Hematopoietic multipotent progenitor cell (in vitro differentiated cells): ENCODE data around the gene FSTL5. TPM values are rescaled to one million over a fixed set of nuclear protein-coding genes. Genes with fewer than 3 reads are reported as not detected.

Experiments used
- DNase-seq, 3 donors: peaks; one replicate each; pipeline ENCODE4 v3.0.0-alpha.2; 2011 to 2015; ENCODE audit warnings: low read depth in 2 of 3, low spot score in 2 of 3
- total RNA-seq: library from RNA; depleted of rRNA; stranded (reverse); fragments of >200 nt; gene quantifications from one replicate; pipeline ENCODE4 v1.2.3, GENCODE V29; 2012

Gene FSTL5
- total RNA-seq, 1 donor = not detected

DNA sequence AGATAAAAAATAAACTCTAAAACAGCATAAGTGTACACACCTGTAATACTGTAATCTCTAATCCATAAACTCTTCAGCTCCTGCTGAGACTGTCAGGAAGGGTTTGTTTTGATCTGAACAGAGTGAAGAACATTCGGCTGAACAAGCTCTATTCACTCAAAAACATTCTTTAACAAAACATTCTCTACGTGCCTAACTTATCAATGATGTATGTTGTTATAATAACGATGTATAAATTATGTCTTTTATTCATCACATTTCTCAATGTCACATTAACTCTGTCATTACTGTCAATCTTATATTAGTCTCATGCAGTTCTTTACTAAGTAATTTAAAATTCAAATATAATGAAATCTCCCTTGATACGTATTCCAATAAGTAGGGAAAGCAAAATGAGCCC, 280.6 kb downstream of the FSTL5 start:
- no peak for DNase-seq

DNA sequence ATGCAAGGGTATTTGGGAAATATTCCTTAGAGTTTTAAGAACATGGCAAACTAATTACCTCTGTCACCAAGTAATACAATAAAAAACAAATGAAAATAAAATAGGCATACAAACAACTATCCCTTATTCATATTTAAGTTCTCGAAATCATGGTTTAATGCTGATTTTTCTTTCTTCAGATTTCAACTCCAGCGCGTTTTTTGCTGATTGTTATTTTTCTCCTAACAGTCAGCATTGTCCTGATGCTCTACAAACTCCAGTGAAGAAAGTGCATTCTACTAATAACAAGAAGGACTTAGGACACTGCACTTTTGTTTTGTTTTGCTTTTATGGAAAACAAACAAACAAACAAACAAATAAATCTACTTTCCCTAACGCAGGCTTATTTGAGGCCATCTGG, 282.4 kb downstream of the FSTL5 start:
- DNase-seq = no peak

DNA sequence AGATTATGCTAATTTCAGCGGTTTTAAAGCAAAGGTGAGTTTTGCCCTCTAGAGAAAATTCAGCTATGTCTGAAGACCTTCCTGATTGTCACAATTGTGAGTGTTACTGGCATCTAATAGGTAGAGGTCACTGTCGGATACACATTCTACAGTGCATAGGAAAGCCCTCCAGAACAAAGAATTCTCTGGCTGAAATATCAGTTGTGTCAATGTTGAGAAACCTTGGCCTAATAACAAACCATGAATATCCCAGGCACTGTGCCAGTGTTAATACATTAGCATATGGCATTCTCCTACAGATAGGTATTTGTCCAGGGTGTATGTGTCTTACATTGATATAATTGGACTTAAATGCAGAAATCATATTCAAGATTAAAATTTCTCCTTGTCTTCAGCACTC, 294.3 kb downstream of the FSTL5 start:
- no peak for DNase-seq

DNA sequence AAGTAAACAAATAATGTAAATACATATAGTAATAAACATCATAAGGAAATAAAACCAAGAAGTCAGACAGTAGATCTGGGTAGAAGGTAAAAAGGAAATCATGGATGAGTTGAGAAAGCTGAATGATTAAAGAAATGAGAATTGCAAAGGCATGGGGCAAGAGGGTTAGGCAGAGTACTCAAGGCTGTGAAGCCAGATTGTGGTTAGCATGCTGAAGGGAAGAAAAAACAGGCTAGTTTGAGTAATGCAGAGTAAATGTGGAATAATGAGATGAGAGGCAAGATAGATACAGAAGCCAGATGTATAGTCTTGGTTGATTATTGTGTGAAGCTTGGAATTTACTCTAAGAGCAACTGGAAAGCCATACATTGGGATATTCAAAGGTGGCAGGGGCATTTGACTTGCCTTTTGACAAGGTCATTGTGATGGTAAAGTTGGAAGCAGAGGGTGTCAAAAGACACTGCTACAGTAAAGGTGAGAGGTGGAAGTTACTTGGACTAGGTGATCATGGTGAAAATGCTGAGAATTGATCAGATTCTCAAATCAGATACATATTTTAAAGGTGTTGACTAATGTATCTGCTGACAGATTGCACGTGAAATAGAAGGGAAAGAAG, 307.0 kb downstream of the FSTL5 start:
- DNase-seq = no peak

DNA sequence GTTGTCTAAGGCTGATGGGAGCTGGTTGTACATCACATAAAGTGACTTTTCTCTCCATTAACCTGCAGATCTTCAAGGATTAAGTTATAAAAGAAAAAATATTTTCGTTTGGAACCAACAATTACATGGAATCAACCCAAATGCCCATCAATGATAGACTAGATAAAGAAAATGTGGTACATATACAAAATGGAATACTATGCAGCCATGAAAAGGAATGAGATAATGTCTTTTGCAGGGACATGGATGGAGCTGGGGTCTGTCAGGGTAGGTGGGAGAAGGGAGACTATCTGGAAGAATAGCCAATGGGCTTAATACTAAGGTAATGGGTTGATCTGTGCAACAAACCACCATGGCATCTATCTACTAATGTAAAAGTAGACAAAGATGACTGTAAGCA, 313.2 kb downstream of the FSTL5 start:
- DNase-seq = no peak

DNA sequence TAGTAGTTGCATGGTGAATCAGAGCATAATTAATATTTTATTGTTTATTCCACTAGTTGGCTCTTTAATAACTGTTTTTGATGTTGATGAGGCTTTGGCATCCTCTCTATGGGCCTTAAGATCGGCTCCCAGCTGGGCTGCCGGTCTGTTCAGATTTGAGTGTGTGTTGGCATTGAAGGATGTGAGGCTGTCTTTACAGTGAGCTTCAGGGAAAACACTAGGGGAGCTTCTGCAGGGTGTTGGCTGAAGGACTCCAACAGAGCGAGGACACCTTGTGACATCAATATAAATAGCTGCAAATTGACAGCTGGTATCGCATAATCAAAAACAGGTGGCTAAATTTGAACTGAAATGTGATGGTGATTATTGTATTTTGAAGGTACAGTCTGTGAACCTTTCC, 322.0 kb downstream of the FSTL5 start:
- no peak for DNase-seq

DNA sequence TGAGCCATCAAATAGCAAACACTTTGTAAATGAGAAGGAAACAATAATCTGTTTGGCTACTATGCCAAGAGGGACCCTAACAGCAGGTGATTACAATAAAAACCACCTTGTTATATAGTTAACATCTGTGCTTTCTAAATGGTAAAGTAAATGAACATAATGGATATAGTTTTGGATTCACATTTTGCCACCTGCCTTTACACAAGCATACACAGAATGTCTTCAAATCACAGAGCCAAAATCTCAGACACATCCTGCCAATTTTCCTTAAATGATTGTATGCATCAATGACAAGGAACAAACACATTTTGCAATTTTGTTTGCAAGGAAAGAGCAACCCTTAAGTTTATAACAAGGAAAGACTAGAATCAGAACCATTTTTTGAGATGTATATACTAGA, 334.2 kb downstream of the FSTL5 start:
- no peak for DNase-seq

DNA sequence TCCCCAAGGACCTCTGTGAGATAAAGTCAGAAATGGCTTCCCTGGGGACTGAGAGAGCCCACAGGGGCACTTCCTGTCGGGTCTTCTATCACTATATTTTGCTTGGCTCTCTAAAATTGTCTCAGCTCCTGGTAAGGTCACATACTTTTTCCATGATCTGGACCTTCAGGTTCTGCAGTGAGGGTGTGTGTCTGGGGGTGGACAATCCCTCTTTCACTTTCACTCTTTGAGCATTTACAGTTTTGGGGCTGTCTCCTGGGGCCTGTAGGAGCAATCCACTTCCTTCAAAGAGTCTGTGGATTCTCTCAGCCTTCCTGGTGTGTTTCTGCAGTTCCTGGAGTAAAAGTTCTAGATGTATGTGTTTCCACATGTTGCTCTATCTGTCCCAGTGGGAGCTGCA, 335.7 kb downstream of the FSTL5 start:
- DNase-seq = no peak

DNA sequence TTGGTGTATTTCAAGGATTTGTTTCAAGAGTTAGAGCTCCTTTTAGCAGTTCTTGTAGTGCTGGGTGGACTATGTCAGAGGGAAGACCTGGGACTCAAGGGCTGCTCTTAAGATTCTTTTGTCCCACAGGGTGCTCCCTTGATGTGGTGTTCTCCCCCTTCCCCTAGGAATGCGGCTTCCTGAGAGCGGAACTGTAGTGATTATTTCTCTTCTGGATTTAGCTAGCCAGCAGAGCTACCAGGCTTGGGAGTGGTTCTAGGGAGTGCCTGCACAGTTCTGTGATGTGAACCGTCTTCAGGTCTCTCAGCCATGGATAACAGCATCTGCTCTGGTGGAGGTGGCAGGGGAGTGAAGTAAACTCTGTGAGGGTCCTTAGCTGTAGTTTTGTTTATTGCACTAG, 336.8 kb downstream of the FSTL5 start:
- no peak for DNase-seq

DNA sequence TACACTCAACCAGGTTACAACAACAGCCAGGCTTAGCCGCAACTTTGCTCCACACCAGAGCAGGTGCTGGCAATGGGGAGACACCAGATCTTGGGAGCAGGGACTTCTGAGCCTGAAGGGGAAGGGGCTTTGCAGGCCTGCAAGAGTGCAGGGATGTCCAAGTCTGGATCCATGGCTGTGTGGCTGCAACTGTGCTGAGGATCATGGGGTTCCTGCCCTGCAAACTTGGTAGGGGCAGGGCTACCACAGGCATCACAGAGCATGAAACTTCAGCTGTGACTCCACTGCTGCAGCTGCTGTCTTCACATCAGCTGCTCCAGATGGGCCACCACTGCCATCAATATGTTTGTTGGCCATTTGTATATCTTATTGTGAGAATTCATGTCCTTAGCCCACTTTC, 340.4 kb downstream of the FSTL5 start:
- DNase-seq = no peak

DNA sequence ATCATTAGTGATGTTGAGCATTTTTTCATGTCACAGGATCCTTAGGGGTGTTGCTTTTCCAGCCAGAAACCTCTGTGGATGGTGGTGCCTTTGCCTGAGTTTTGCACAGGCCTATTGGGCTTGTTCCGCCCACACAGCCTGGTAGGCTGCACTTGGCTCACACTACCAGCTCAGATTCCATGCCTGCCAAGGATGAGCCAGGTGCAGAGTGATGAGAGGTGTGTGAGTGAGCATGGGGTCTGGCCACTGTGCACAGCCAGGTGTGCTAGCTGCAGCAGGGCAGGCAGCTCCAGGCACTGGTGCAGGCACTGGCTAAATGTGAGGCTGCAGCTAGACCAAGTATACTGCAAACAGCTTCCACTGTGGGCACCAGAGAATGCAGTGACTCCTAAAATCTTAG, 341.6 kb downstream of the FSTL5 start:
- no peak for DNase-seq

DNA sequence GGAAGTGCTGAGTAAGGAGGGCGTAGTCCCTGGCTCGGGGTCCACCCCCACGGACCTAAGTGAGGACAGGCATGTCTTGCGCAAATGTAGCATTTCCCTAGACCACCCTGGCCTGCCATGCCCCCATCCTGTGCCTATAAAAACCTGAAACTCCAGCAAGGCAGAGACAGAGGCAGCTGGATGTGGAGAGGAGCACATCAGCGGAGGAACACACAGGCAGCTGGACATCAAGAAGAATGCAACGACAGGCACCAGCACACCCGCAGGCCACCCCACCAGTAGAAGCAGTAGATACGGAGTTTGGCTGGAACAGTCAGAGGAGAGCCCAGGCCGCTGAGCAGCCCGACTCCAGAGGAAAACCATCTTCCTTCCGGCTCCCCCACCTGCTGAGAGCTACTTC, 345.9 kb downstream of the FSTL5 start:
- DNase-seq = no peak

DNA sequence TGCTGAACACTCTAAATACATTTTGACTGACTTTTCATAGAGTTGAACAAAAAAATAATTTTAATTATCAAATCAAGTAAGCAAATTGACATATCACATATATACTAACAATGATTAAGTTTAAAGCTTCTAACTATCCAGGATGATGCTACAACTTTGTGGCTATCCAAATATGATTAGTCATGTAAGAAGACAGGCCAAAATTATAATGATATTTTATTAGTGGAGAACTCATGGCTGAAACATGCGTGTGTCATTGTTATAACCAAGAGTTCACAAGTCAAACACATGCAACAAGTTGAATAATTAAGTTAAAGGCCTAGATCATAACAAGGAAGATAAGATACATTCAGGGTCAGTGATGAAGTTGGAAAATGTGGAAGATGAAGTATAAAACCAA, 346.8 kb downstream of the FSTL5 start:
- no peak for DNase-seq

DNA sequence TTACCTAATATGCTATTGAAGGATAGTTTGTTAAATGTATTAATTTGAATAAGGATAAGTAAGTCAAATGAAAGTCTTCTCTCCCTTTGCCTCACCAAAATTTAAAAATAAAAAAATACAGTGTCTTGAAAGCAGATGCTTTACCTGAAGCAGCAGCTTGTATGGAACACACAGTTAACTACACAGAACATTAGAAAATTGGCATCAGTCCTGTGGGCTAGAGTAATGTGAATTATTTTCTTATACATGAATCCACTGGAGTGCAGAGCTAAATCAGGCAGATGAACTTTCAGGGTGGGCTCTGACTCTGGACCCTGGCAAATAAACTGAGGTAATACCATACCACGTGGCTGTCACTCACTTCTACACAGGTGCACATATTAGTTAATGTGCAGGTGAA, 348.0 kb downstream of the FSTL5 start:
- DNase-seq = no peak

DNA sequence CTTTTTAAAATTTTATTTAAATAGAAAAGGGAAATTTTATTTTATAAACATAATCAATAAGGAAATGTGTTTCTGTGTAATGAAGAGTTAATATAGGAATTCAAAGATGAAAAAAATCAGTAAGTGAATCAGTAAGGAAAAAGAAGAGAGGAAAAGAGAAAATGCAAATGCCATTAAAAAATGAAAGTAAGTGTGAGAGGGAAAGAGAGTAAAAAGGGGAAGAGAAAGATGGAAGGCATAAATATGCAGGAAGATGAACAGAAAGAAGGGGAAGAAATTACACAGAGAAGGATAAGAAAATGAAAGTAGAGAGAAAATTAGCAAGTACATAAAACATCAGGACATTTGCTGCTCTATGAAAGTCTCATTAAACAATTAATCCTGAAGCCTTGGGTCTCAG, 349.9 kb downstream of the FSTL5 start:
- DNase-seq = no peak

DNA sequence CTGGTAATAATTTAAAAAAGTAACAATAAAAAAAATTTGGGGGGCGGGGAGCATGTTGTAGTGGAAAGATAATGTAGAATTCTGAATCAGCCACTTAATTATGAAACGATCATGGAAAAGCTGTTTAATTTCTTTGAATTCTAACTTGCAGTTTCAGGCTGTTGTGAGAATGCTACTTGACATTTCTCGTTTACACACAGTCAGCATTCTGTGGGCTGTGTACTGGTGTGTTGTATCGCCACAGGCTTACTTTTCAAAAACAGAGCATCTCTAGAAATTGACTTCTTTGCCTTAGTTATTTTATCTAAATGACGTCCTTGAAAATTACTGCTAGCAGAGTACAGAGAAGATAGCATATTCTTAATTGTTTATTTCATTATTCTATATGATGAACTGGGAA, 350.4 kb downstream of the FSTL5 start:
- no peak for DNase-seq

DNA sequence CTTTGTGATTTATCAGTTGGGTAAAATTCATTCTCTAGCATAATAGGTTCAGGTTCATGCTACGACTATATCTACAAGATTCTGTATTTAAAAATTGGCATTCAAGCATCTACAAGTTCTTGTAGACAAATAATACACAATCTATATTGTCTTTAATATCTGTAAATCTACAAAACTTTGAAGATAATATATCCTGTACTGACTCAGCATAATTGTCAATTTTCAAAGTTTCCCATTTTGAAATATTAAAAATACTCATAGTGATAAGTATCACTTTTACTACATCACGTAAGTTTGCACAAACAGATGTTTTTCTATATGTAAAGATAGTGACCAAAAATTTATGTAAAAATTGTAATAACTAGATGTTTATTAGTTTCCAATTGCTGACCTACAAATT, 360.6 kb downstream of the FSTL5 start:
- DNase-seq = no peak

DNA sequence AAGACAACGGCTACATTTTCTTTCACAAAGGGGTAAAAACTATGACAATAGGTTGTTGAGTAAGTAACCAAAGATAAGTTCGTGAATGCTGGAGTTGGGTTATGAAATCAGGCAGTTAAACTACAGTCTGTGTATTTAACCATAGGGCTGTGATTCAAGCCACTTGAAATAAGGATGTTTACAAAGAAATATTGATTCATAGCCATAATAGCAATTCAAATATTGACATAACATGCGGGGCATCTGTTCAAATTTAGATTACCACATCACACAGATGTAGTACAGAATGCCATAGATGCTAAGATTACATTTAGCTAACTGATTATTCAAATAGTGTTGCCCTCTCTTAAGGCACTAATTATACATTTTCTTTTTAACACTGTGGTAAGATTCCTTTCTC, 364.1 kb downstream of the FSTL5 start:
- DNase-seq = no peak

DNA sequence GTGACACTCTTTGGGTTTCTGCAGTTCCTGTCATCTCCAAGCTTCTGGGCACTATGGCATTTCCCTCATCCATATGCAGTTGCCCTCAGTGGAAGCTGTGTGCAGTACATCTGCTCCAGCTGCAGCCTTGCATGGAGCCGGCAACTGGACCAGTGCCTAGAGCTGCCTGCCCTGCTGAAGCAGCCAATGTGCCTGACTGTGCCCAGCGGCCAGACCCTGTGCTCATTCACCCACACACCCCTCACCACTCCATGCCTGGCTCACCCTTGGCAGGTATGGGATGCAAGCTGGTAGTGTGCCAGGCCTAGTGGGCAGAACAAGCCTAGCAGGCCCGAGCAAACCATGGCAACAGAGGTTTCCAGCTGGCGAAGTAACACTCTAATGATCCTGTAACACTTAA, 370.8 kb downstream of the FSTL5 start:
- DNase-seq = no peak

DNA sequence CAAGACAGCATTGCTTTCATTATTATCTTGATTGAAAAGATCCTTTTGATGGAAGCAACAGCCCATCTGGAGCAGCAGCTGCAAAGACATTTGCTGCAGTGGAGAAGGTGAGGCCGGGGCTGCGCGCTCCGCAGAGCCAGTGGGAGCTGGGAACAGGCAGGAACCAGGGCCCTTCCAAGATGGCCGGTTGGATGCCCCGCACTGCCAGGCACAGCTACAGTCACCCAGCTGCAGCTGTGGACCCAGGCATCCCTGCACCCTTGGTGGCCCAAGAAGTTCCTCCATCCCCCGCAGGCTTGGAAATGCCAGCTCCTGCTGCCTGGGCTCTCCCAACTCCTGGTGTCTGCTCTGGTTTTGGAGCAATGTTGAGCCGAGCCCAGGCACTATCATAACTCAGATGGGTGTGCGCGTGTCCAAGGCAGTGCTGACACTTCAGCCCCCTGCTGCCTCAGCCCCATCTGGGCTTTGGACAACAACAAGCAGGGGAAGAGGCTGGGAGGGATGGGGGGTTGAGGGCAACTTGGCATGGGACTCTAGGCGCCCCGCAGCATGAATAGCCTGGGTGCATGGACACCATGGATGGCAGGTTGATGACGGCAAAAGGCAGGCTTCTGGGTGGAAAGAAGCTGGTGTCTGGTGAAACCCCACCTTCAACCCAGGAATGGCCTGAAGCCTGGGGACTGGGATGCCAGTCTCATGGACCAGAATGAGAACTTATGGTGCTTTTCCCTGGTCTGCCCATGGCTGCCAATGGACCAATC, 371.8 kb downstream of the FSTL5 start:
- DNase-seq = no peak

DNA sequence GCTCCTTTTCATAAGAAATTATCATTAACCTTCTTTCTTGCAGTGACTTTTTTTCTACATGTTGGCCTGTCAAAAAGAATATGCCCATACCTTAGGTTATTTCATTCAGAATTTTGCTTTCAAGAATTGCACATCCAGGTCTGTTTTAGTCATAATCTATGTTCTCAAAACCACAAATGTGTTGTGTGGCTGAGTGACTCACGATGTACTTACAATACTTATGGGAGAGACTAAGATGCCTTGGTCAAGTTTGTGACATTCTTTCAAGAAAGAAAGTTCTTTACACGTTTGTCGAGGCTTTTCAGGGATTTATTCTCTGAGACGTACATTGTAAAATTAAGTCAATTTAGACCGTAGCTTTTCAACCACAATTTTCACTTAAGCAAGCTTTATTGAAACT, 396.7 kb downstream of the FSTL5 start:
- DNase-seq = no peak

DNA sequence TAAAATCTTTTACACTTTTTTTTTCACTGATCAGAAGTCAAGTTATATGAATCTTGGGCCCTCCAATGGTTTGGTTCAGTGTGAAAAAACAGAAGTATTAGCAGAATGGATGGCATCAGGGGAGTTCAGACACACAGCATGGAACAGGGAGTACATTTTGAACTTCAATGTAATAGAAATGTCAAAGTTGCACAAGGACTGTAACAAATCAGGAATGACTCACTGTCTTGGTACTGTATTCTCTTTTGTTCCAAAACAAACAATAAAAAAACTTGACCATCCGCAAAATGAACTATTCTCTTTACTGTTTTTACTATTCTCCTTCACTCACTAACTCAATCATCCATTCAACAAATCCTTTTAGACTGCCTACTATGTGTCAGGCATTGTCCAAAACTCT, 401.0 kb downstream of the FSTL5 start:
- DNase-seq = no peak

DNA sequence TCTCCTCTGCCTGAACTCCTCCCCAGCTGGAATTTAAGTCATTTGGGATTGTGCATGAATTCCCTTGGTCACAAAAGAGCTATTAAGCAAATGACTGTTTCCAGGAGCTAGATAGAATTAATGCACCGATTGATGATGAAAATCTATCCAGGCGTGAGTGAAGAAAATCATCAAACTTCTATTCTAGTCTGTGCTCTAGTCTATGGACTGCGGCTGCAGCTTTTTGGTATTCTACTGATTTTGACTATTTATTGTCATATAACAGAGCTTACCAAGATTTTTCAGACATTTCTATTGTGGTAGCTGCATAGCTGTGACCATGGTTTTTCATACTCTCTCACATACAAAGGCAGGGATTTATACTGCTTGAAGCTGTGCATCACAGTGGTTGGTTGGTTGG, 403.8 kb downstream of the FSTL5 start:
- DNase-seq = no peak
